Glutamatergic neuron (in vitro differentiated cells): Measurements from ENCODE around the gene CALHM5. TPM values are rescaled to one million over a fixed set of nuclear protein-coding genes. Genes with fewer than 3 reads are reported as not detected.

Experiments
- DNase-seq: peaks from one replicate; pipeline ENCODE4 v3.0.0; 2022
- H3K27ac Mint-ChIP-seq: one replicate; pipeline ENCODE4 v1.8.0; 2020; ENCODE audit warnings: mild to moderate bottlenecking, mixed read lengths, inconsistent platforms; ENCODE audit not compliant: unreplicated experiment
- H3K27me3 Mint-ChIP-seq: one replicate; pipeline ENCODE4 v1.8.0; 2020; ENCODE audit warnings: mild to moderate bottlenecking, moderate library complexity, mixed read lengths, inconsistent platforms; ENCODE audit not compliant: unreplicated experiment
- H3K36me3 Mint-ChIP-seq: one replicate; pipeline ENCODE4 v1.8.0; 2020; ENCODE audit warnings: mild to moderate bottlenecking, mixed read lengths, inconsistent platforms; ENCODE audit not compliant: unreplicated experiment
- H3K4me1 Mint-ChIP-seq: one replicate; pipeline ENCODE4 v1.8.0; 2020; ENCODE audit warnings: mild to moderate bottlenecking, low read depth, mixed read lengths, inconsistent platforms; ENCODE audit not compliant: unreplicated experiment
- H3K4me3 Mint-ChIP-seq: one replicate; pipeline ENCODE4 v1.8.0; 2020; ENCODE audit warnings: mild to moderate bottlenecking, mixed read lengths, inconsistent platforms; ENCODE audit not compliant: unreplicated experiment
- H3K9me3 Mint-ChIP-seq: one replicate; pipeline ENCODE4 v1.8.0; 2020; ENCODE audit warnings: mild to moderate bottlenecking, moderate library complexity, mixed read lengths, inconsistent platforms; ENCODE audit not compliant: unreplicated experiment
- CTCF ChIP-seq: fragments of 200-600 bp; sonication (generic); IDR thresholded peaks from one replicate; pipeline ENCODE4 v1.5.0; 2021; ENCODE audit not compliant: partially characterized antibody, unreplicated experiment
- total RNA-seq: library from RNA; stranded (reverse); fragmentation: NEBNext Ultra II Directional; extraction: Animal tissue kit (Norgen Biotek cat#: 25700); gene quantifications from one replicate; pipeline ENCODE4 v1.2.1, GENCODE V29; 2021; ENCODE audit not compliant: unreplicated experiment

Gene CALHM5
- total RNA-seq, 1 donor from 2014 or later = 0.10 TPM

- H3K4me3 Mint-ChIP-seq = no peak overlapping the region
- DNase-seq = no peak
- H3K4me1 Mint-ChIP-seq = no peaks in the 10 kb centered on the region
- no peaks in the 10 kb centered on the region for H3K27me3 Mint-ChIP-seq
- H3K9me3 Mint-ChIP-seq = no peaks in the 10 kb centered on the region
- TF ChIP-seq CTCF = no peak
- no peak overlapping the region for H3K27ac Mint-ChIP-seq
- no peaks in the 10 kb centered on the region for H3K36me3 Mint-ChIP-seq
Observed at GRCh38 chr6:116528133-116528532, 16.7 kb downstream of the CALHM5 start.

GRCh38 chr6:116528780-116529179 is 17.3 kb downstream of the CALHM5 start:
- no peaks in the 10 kb centered on the region for H3K9me3 Mint-ChIP-seq
- H3K4me3 Mint-ChIP-seq = no peak overlapping the region
- no peaks in the 10 kb centered on the region for H3K4me1 Mint-ChIP-seq
- no peaks in the 10 kb centered on the region for H3K27me3 Mint-ChIP-seq
- H3K27ac Mint-ChIP-seq = no peak overlapping the region
- no peak for TF ChIP-seq CTCF
- H3K36me3 Mint-ChIP-seq = no peaks in the 10 kb centered on the region
- DNase-seq = no peak

- DNase-seq = no peak
- no peaks in the 10 kb centered on the region for H3K36me3 Mint-ChIP-seq
- TF ChIP-seq CTCF = no peak
- no peaks in the 10 kb centered on the region for H3K4me1 Mint-ChIP-seq
- H3K4me3 Mint-ChIP-seq = no peak overlapping the region
- H3K9me3 Mint-ChIP-seq = no peaks in the 10 kb centered on the region
- H3K27me3 Mint-ChIP-seq = no peaks in the 10 kb centered on the region
- no peak overlapping the region for H3K27ac Mint-ChIP-seq
Observed at GRCh38 chr6:116529466-116530290, 18.2 kb downstream of the CALHM5 start.

GRCh38 chr6:116530436-116530835 is 19.0 kb downstream of the CALHM5 start:
- Mint-ChIP-seq H3K27me3 (no peaks in the 10 kb centered on the region), H3K4me1 (no peaks in the 10 kb centered on the region), H3K27ac (no peak overlapping the region), H3K9me3 (no peaks in the 10 kb centered on the region), H3K4me3 (no peak overlapping the region), H3K36me3 (no peaks in the 10 kb centered on the region)
- TF ChIP-seq CTCF = no peak
- DNase-seq = no peak
